ENCODE measurements around the gene AMZ1. TPM values are rescaled to one million over a fixed set of nuclear protein-coding genes. Genes with fewer than 3 reads are reported as not detected.
"Not testable (repeated sequence)": the region's sequence is repeated elsewhere in the genome, so short reads cannot be mapped to it uniquely, and the experiment has no call there.

AMZ1 gene
- total and polyA plus RNA-seq, 7 experiments from 2014 or later = 0.07 to 2.4 (median 0.43) TPM

DNA sequence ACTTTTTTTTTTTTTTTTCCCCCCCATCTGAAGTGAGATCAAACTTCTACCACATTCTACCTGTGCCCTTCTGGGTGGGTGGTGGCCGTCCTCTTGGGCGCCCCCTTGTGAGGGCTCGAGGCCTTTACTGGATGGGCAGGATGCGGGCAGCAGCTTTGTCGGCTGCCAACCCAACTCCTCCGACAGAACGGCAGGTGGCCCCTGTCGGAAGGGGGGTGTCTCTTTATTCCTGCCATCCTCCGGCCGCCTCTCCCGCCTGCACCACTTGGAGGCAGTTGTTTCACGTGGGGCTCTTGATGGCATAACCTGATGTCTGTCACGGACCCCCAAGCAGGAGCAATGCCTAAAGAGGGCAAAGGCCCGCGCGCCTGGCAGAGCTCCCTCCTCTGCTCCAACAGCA, 31.0 kb downstream of the AMZ1 start:
- Mint-ChIP-seq H3K27ac (peak overlapping the region in 5 of 9 donors; percentile 18 to 79 (median 68)), H3K4me3 (peak overlapping the region in 8 of 10 donors; percentile 33 to 84 (median 53)), H3K27me3 (peaks cover 0 to 7% (median under 1%) of the 10 kb centered on the region in 5 donors), H3K4me1 (peaks cover 31 to 64% (median 59%) of the 10 kb centered on the region in 7 donors), H3K36me3 (peaks cover 0 to 12% (median 4%) of the 10 kb centered on the region in 5 donors), H3K9me3 (no peaks in the 10 kb centered on the region)
- H3K27me3 ChIP-seq (ENCODE audit: control insufficient read depth in 2 of 2, insufficient read depth in 2 of 2, low read length in 2 of 2) = no peaks in the 10 kb centered on the region
- no peak overlapping the region for H3K27ac ChIP-seq (ENCODE audit: low read depth, low read length)
- intact Hi-C loops (cut with micrococcal nuclease) = loop anchor here in 1 of 2 donors (2.0 to 5.0 kb wide), 2 partner anchors 48 to 123 kb away; partner anchors contain the start of gene GNA12
- H3K36me3 ChIP-seq (ENCODE audit: control insufficient read depth in 2 of 3, insufficient read depth in 3 of 3, low read length in 3 of 3) = no peaks in the 10 kb centered on the region
- H3K4me1 ChIP-seq (ENCODE audit: control insufficient read depth in 2 of 2, insufficient read depth in 2 of 2, low read length in 2 of 2) = peaks cover 22 to 44% of the 10 kb centered on the region in 2 donors
- ChIA-PET POLR2A (interaction anchor here (0.7 to 2.2 kb wide), 3 partner anchors 9 to 48 kb away, joined by 5 to 6 read pairs (median 6); no protein-coding TSS in a partner anchor), CTCF (interaction anchor here (0.5 to 2.8 kb wide), 5 partner anchors 9 to 477 kb away, joined by 3 to 16 read pairs (median 4); partner anchors contain the start of genes MRM2 and NUDT1)
- H3K4me3 ChIP-seq (ENCODE audit: low read length) = no peak overlapping the region
- peak; percentile 65 for ATAC-seq
- no peaks in the 10 kb centered on the region for H3K9me3 ChIP-seq (ENCODE audit: control insufficient read depth in 2 of 3, low read length in 3 of 3)
- DNase-seq = peak; percentile 44 to 74 (median 65)

DNA sequence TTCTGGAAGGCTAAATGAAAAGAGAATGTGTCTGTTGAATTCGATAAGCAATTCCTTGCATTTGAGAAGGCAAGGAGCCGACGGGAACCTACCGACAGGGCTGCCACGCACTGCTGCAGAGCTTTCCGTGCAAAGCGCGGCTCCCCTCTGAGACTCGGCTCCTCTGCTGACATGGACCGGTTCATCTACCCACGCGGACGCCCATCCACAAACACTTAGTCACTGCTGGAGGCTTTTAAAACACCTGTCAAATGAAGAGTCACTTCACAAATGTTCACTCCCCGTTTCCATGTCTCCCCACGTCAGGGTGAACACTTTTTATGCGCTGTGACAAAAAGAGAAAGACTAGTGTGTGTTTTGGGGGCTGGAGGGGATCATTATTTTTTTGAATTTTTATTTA, 32.0 kb downstream of the AMZ1 start:
- no peak for DNase-seq
- Histone ChIP-seq H3K27me3 (ENCODE audit: control insufficient read depth in 2 of 2, insufficient read depth in 2 of 2, low read length in 2 of 2) (no peaks in the 10 kb centered on the region), H3K4me3 (ENCODE audit: low read length) (no peak overlapping the region), H3K4me1 (ENCODE audit: control insufficient read depth in 2 of 2, insufficient read depth in 2 of 2, low read length in 2 of 2) (peaks cover 17 to 38% of the 10 kb centered on the region in 2 donors), H3K36me3 (ENCODE audit: control insufficient read depth in 2 of 3, insufficient read depth in 3 of 3, low read length in 3 of 3) (no peaks in the 10 kb centered on the region), H3K27ac (ENCODE audit: low read depth, low read length) (no peak overlapping the region), H3K9me3 (ENCODE audit: control insufficient read depth in 2 of 3, low read length in 3 of 3) (no peaks in the 10 kb centered on the region)
- intact Hi-C loops (cut with micrococcal nuclease) = no loop called here
- Mint-ChIP-seq H3K9me3 (no peaks in the 10 kb centered on the region), H3K36me3 (peaks cover 0 to 12% (median 5%) of the 10 kb centered on the region in 5 donors), H3K4me3 (no peak overlapping the region), H3K4me1 (peaks cover 27 to 55% (median 48%) of the 10 kb centered on the region in 7 donors), H3K27me3 (peaks cover 0 to 2% (median 0%) of the 10 kb centered on the region in 5 donors), H3K27ac (no peak overlapping the region)
- CTCF ChIA-PET = interaction anchor here (0.6 to 2.8 kb wide), 2 partner anchors 10 to 1204 kb away, joined by 3 to 16 read pairs; no protein-coding TSS in a partner anchor
- POLR2A ChIA-PET = interaction anchor here (0.6 to 1.6 kb wide), 2 partner anchors 49 to 356 kb away, joined by 4 to 5 read pairs; no protein-coding TSS in a partner anchor
- no peak for ATAC-seq

DNA sequence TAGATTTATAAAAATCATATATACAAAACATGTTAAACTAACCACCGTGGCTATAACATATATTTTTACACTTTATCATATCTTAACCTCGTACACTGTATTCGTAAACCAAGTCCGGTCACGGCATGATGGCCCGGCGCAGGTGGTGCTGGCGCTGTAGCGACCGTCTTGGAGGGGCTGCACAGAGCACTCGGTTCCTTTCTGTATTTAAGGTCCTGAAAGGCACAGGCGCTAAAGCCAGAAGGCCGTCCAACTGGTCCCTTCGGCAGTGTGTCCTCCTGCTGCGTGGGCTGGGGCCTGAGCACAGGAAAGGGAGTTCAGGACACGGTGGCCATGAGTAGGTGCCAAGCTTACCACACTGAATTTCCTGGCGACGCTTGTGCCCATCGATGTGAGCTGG, 33.8 kb downstream of the AMZ1 start:
- Mint-ChIP-seq H3K36me3 (peaks cover 0 to 22% (median 4%) of the 10 kb centered on the region in 5 donors), H3K27ac (no peak overlapping the region), H3K4me1 (peaks cover 19 to 37% (median 30%) of the 10 kb centered on the region in 7 donors), H3K9me3 (no peaks in the 10 kb centered on the region), H3K4me3 (no peak overlapping the region), H3K27me3 (no peaks in the 10 kb centered on the region)
- Histone ChIP-seq H3K4me1 (ENCODE audit: control insufficient read depth in 2 of 2, insufficient read depth in 2 of 2, low read length in 2 of 2) (peaks cover 0 to 20% of the 10 kb centered on the region in 2 donors), H3K27me3 (ENCODE audit: control insufficient read depth in 2 of 2, insufficient read depth in 2 of 2, low read length in 2 of 2) (no peaks in the 10 kb centered on the region), H3K36me3 (ENCODE audit: control insufficient read depth in 2 of 3, insufficient read depth in 3 of 3, low read length in 3 of 3) (peaks cover 0 to 12% (median 0%) of the 10 kb centered on the region in 3 experiments), H3K9me3 (ENCODE audit: control insufficient read depth in 2 of 3, low read length in 3 of 3) (no peaks in the 10 kb centered on the region), H3K27ac (ENCODE audit: low read depth, low read length) (no peak overlapping the region), H3K4me3 (ENCODE audit: low read length) (no peak overlapping the region)
- ChIA-PET POLR2A (no interaction called here), CTCF (interaction anchor here (0.7 kb wide), 1 partner anchor 1192 kb away, joined by 4 read pairs; no protein-coding TSS in a partner anchor)
- DNase-seq (no peak), ATAC-seq (no peak)
- intact Hi-C loops (cut with micrococcal nuclease) = no loop called here

DNA sequence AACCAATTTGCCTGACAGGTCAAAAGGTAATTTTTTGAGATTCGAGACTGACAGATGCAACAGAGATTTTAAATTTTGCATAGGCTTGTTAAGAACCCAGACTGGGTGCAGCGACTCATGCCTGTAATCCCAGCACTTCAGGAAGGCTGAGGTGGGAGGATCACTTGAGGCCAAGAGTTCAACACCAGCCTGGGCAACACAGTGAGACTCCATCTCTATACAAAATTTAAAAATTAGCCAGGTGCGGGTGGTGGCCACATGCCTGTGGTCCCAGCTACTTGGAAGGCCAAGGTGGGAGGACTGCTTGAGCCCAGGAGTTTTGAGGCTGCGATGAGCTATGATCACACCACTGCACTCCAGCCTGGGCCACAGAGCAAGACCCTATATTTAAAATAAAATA, 34.6 kb downstream of the AMZ1 start:
- ATAC-seq = no peak
- intact Hi-C loops (cut with micrococcal nuclease) = no loop called here
- Histone ChIP-seq H3K36me3 (ENCODE audit: control insufficient read depth in 2 of 3, insufficient read depth in 3 of 3, low read length in 3 of 3) (peaks cover 0 to 12% (median 0%) of the 10 kb centered on the region in 3 experiments), H3K4me1 (ENCODE audit: control insufficient read depth in 2 of 2, insufficient read depth in 2 of 2, low read length in 2 of 2) (peaks cover 0 to 12% of the 10 kb centered on the region in 2 donors), H3K27ac (ENCODE audit: low read depth, low read length) (no peak overlapping the region), H3K27me3 (ENCODE audit: control insufficient read depth in 2 of 2, insufficient read depth in 2 of 2, low read length in 2 of 2) (no peaks in the 10 kb centered on the region), H3K9me3 (ENCODE audit: control insufficient read depth in 2 of 3, low read length in 3 of 3) (no peaks in the 10 kb centered on the region), H3K4me3 (ENCODE audit: low read length) (no peak overlapping the region)
- peaks cover 16 to 29% (median 23%) of the 10 kb centered on the region in 7 donors for H3K4me1 Mint-ChIP-seq
- CTCF ChIA-PET = no interaction called here
- peak overlapping the region in 1 of 9 donors; percentile 43 for H3K27ac Mint-ChIP-seq
- POLR2A ChIA-PET = no interaction called here
- H3K27me3 Mint-ChIP-seq = no peaks in the 10 kb centered on the region
- no peak overlapping the region for H3K4me3 Mint-ChIP-seq
- DNase-seq = no peak
- H3K9me3 Mint-ChIP-seq = no peaks in the 10 kb centered on the region
- H3K36me3 Mint-ChIP-seq = peaks cover 0 to 26% (median 3%) of the 10 kb centered on the region in 5 donors

DNA sequence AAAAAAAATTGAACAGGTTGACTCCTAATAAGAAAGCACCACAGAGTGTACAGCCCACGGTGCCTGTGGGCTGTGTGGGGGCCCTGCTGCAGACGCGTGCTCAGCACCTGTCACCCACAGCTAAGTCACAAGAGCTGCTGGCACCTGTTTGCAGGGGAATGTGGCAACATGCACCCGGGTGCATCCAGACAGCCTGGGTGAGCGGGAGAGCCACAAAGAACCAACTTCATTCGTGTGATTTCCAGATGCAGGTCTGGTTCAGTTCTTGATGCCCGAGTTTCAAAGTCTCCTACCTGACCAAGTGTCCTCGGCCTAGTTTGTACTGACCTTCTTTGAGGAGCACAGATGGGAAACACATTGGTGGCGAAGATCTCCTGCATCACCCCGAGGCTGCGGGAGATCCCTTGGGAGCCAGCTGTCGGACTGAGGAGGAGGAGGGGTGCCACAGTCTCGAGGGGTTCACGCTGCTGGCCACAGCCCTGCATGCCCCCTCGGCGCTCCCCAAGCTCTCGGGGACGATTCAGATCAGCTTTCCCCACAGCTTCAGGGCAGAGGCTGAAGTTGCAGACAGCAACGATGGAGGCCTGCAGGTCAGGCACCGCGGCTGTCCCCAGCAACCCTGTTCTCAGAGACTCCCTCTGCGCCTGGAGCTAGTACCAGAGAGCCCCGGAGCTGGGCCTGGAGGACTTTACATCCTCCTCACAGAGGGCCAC, 35.3 kb downstream of the AMZ1 start:
- H3K27me3 Mint-ChIP-seq = no peaks in the 10 kb centered on the region
- intact Hi-C loops (cut with micrococcal nuclease) = no loop called here

DNA sequence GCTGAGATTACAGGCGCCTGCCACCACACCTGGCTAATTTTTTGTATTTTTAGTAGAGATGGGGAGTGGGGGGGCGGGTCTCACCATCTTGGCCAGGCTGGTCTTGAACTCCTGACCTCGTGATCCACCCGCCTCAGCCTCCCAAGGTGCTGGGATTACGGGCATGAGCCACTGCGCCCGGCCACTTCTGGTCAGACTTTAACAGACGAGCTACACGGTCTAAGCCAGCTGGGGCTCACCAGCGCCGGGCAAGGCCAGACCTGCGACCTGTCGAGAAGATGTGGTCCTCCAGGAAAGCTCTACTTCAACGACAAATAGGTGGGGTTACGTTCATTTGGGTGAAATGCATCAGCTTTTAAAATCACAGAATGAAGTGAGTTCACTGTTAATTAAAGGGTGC, 36.0 kb downstream of the AMZ1 start:
- intact Hi-C loops (cut with micrococcal nuclease); H3K9me3 Mint-ChIP-seq: not testable (repeated sequence)
- peak in 1 of 9 donors; percentile 9 for DNase-seq

More for the DNA sequence above, 35.3 kb downstream of the AMZ1 start:
- POLR2A ChIA-PET = no interaction called here
- Mint-ChIP-seq H3K9me3 (no peaks in the 10 kb centered on the region), H3K27ac (peak overlapping the region in 2 of 9 donors; percentile 39 to 46), H3K4me1 (peaks cover 10 to 22% (median 16%) of the 10 kb centered on the region in 7 donors), H3K36me3 (peaks cover 0 to 30% (median 4%) of the 10 kb centered on the region in 5 donors), H3K4me3 (no peak overlapping the region)
- no peak for DNase-seq
- Histone ChIP-seq H3K4me3 (ENCODE audit: low read length) (no peak overlapping the region), H3K36me3 (ENCODE audit: control insufficient read depth in 2 of 3, insufficient read depth in 3 of 3, low read length in 3 of 3) (peaks cover 0 to 12% (median 0%) of the 10 kb centered on the region in 3 experiments), H3K4me1 (ENCODE audit: control insufficient read depth in 2 of 2, insufficient read depth in 2 of 2, low read length in 2 of 2) (peaks cover 0 to 5% of the 10 kb centered on the region in 2 donors), H3K27ac (ENCODE audit: low read depth, low read length) (no peak overlapping the region), H3K9me3 (ENCODE audit: control insufficient read depth in 2 of 3, low read length in 3 of 3) (no peaks in the 10 kb centered on the region), H3K27me3 (ENCODE audit: control insufficient read depth in 2 of 2, insufficient read depth in 2 of 2, low read length in 2 of 2) (no peaks in the 10 kb centered on the region)
- CTCF ChIA-PET = no interaction called here
- no peak for ATAC-seq

More for the DNA sequence above, 36.0 kb downstream of the AMZ1 start:
- ATAC-seq; H3K27me3 Mint-ChIP-seq; POLR2A ChIA-PET; H3K9me3 ChIP-seq (ENCODE audit: control insufficient read depth in 2 of 3, low read length in 3 of 3); H3K27ac Mint-ChIP-seq; H3K4me3 ChIP-seq (ENCODE audit: low read length); H3K27ac ChIP-seq (ENCODE audit: low read depth, low read length); H3K27me3 ChIP-seq (ENCODE audit: control insufficient read depth in 2 of 2, insufficient read depth in 2 of 2, low read length in 2 of 2); H3K4me3 Mint-ChIP-seq; H3K4me1 ChIP-seq (ENCODE audit: control insufficient read depth in 2 of 2, insufficient read depth in 2 of 2, low read length in 2 of 2): not testable (repeated sequence)
- CTCF ChIA-PET = interaction anchor here (0.6 kb wide), 1 partner anchor 55 kb away, joined by 3 read pairs; no protein-coding TSS in a partner anchor
- peaks cover 0 to 16% (median 0%) of the 10 kb centered on the region in 3 experiments for H3K36me3 ChIP-seq (ENCODE audit: control insufficient read depth in 2 of 3, insufficient read depth in 3 of 3, low read length in 3 of 3)
- Mint-ChIP-seq H3K4me1 (peaks cover 6 to 16% (median 10%) of the 10 kb centered on the region in 7 donors), H3K36me3 (peaks cover 0 to 33% (median 8%) of the 10 kb centered on the region in 5 donors)
